Gastrocnemius medialis (tissue), 4 donors: ENCODE results near the gene VPS37C. TPM values are rescaled to one million over a fixed set of nuclear protein-coding genes. Genes with fewer than 3 reads are reported as not detected.

Source experiments
- ATAC-seq, 2 donors: fragments of 150-250 bp; one replicate each; pipeline ENCODE4 v1.9.1; 2016
- DNase-seq, 2 donors: peaks; one replicate each; pipeline ENCODE4 v3.0.0-alpha.2; 2019
- H3K27ac ChIP-seq, 4 donors: fragments of 200-600 bp; sonication (generic); 1 replicate in 1 of 4; 2 replicates in 3 of 4; pipeline ENCODE4 v1.5.1; 2016 to 2018; ENCODE audit warnings: mild to moderate bottlenecking in 2 of 4, moderate library complexity in 1 of 4
- H3K27me3 ChIP-seq, 3 donors: fragments of 200-600 bp; sonication (generic) in 2 of 3; 1 replicate in 1 of 3; 2 replicates in 2 of 3; pipeline versions ENCODE4 v1.5.1 to v1.6.0; 2016 to 2019; ENCODE audit warnings: mild to moderate bottlenecking in 1 of 3, moderate library complexity in 1 of 3
- H3K36me3 ChIP-seq, 2 donors: fragments of 200-600 bp; sonication (generic) in 1 of 2; one replicate each; pipeline ENCODE4 v1.5.1; 2017 to 2018
- H3K4me1 ChIP-seq, 2 donors: fragments of 200-600 bp; sonication (generic) in 1 of 2; one replicate each; pipeline ENCODE4 v1.5.1; 2016 to 2017; ENCODE audit warnings: mild to moderate bottlenecking in 2 of 2
- H3K4me3 ChIP-seq, 4 donors: fragments of 200-600 bp; sonication (generic) in 3 of 4; 1 replicate in 1 of 4; 2 replicates in 3 of 4; pipeline ENCODE4 v1.5.1; 2016 to 2019; ENCODE audit warnings: mild to moderate bottlenecking in 2 of 4
- H3K9me3 ChIP-seq, 3 donors: fragments of 200-600 bp; sonication (generic) in 2 of 3; 1 replicate in 1 of 3; 2 replicates in 2 of 3; pipeline ENCODE4 v1.5.1; 2016 to 2019
- POLR2A ChIP-seq, 2 donors: fragments of 450-650 bp; IDR thresholded peaks; one replicate each; pipeline ENCODE4 v1.6.1; 2017; ENCODE audit warnings: antibody characterized with exemption in 2 of 2, mild to moderate bottlenecking in 2 of 2, moderate library complexity in 2 of 2
- in situ Hi-C, 4 donors: fragments of 200-750 bp; cut with MboI; loops; one replicate each; pipeline versions ENCODE4 v1.15.0 to v1.8.0; 2017; ENCODE audit warnings: low sequenced_read_pairs in 4 of 4
- intact Hi-C: fragments of 100-400 bp; cut with DNase I; formaldehyde crosslinking; loops from one replicate; pipeline ENCODE4 v1.15.1; 2023; ENCODE audit warnings: low total_unique reads
- total RNA-seq, 4 donors: library from RNA; depleted of rRNA; stranded (reverse); fragments of >200 nt; gene quantifications; one replicate each; pipeline versions ENCODE4 v1.1.0 to v1.2.3, GENCODE V29; 2016
- TF ChIP-seq, protein P1 (sequence below), 5 experiments: fragments of 450-650 bp in 3 of 5; fragments of 200-600 bp in 2 of 5; sonication (generic) in 2 of 5; IDR thresholded peaks in 4 of 5; conservative IDR thresholded peaks in 1 of 5; 1 replicate in 4 of 5; 2 replicates in 1 of 5; pipeline ENCODE4 v1.5.1; 2016 to 2019; ENCODE audit warnings: antibody characterized with exemption in 5 of 5, mild to moderate bottlenecking in 3 of 5, moderate library complexity in 3 of 5

VPS37C gene
- total RNA-seq, 4 donors from 2014 or later: 17.7 to 27.1 (median 23.5) TPM

DNA sequence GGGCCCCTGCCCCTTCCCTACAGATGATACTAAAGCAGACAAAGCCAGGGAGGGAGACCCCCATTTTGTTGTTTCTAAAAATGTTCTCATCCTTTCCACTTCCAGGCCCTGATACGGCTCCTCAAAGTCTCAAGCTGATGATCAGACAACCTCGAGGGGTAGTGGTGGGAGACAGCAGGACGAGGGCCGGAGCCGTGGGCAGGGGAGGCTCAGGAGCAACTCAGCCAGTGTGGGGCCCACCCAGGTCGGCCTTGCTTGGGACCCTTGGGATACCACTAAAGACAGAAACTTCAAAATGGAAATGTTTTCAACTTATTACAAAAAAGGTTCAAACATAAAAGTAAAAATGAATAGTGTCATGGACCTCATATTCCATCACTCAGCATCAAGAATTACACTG, 15.2 kb upstream of the VPS37C start:
- no peak for ATAC-seq
- in situ Hi-C loops: loop anchor here in 3 of 4 donors (25.0 kb wide), 2 partner anchors 139 to 339 kb away; partner anchors contain the start of gene CCDC86 (in 3 of the 3)

DNA sequence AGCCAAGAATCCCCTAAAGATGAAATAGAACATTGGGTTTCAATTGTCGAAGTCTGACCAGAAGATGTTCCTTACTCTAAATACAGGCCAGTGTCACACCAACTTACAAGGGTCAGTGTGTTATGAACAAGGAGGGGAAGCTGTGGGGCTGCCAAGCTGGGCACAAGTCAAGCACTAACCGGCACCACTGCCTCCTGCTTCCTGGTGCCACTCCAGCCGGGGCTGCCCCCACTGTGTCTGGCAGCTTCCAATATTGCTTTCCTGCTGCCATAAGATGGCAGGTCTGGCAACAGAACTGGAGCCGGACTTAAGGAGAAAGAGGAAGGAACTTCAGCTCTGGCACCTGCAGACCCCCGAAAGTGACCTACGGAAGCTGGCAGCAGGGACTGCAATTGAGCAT, 13.7 kb upstream of the VPS37C start:
- in situ Hi-C loops (loop anchor here in 3 of 4 donors (25.0 kb wide), 3 partner anchors 138 to 338 kb away; partner anchors contain the start of genes CCDC86 (in 3 of the 3), PRPF19 (in 1 of the 3), TMEM109 (in 1 of the 3) and TMEM132A (in 1 of the 3)), intact Hi-C loops (no loop called here)
- TF ChIP-seq, protein P1, sequence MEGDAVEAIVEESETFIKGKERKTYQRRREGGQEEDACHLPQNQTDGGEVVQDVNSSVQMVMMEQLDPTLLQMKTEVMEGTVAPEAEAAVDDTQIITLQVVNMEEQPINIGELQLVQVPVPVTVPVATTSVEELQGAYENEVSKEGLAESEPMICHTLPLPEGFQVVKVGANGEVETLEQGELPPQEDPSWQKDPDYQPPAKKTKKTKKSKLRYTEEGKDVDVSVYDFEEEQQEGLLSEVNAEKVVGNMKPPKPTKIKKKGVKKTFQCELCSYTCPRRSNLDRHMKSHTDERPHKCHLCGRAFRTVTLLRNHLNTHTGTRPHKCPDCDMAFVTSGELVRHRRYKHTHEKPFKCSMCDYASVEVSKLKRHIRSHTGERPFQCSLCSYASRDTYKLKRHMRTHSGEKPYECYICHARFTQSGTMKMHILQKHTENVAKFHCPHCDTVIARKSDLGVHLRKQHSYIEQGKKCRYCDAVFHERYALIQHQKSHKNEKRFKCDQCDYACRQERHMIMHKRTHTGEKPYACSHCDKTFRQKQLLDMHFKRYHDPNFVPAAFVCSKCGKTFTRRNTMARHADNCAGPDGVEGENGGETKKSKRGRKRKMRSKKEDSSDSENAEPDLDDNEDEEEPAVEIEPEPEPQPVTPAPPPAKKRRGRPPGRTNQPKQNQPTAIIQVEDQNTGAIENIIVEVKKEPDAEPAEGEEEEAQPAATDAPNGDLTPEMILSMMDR (IDR thresholded peaks at IDR 0.05 in 4 of 5, conservative IDR thresholded peaks at IDR 0.05 in 1 of 5): no peak
- TF ChIP-seq POLR2A (IDR thresholded peaks at IDR 0.05): no peak
- H3K4me1 ChIP-seq: no peaks in the 10 kb centered on the region
- no peaks in the 10 kb centered on the region for H3K27me3 ChIP-seq
- DNase-seq: no peak
- H3K27ac ChIP-seq: no peak overlapping the region
- no peaks in the 10 kb centered on the region for H3K9me3 ChIP-seq
- ATAC-seq: no peak
- H3K36me3 ChIP-seq: no peaks in the 10 kb centered on the region
- no peak overlapping the region for H3K4me3 ChIP-seq

More for the DNA sequence above, 15.2 kb upstream of the VPS37C start:
- Histone ChIP-seq H3K36me3 (no peaks in the 10 kb centered on the region), H3K4me3 (no peak overlapping the region), H3K4me1 (no peaks in the 10 kb centered on the region), H3K9me3 (no peaks in the 10 kb centered on the region), H3K27ac (no peak overlapping the region), H3K27me3 (no peaks in the 10 kb centered on the region)
- no peak for TF ChIP-seq POLR2A (IDR thresholded peaks at IDR 0.05)
- TF ChIP-seq, protein P1 (IDR thresholded peaks at IDR 0.05 in 4 of 5, conservative IDR thresholded peaks at IDR 0.05 in 1 of 5): no peak
- intact Hi-C loops: no loop called here
- DNase-seq: no peak

DNA sequence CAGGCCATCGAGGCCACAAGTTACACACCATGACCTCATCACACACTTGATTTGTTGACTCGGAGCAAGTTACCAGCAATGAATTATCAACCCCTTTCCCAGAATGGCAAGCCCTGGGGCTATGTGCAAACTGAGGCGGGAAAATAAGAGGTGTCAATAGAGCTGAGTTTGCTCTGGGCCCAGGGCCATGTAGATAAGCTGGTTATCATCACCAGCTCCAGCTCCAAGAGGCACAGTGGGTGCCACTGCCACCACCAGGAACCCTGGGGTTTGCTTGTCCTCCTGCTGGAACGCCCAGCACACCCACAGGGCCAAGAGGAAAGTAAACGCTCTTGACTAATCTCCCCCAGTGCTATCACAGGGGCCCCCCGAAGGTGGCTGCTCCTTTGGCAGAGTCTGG, 13.0 kb upstream of the VPS37C start:
- Histone ChIP-seq H3K27me3 (no peaks in the 10 kb centered on the region), H3K4me1 (no peaks in the 10 kb centered on the region), H3K9me3 (no peaks in the 10 kb centered on the region), H3K27ac (no peak overlapping the region), H3K4me3 (no peak overlapping the region), H3K36me3 (no peaks in the 10 kb centered on the region)
- TF ChIP-seq, protein P1 (IDR thresholded peaks at IDR 0.05 in 4 of 5, conservative IDR thresholded peaks at IDR 0.05 in 1 of 5): no peak
- DNase-seq (no peak), ATAC-seq (no peak)
- in situ Hi-C loops: loop anchor here in 1 of 4 donors (25.0 kb wide), 1 partner anchor 262 kb away; the partner anchor contains the start of genes PRPF19, TMEM109 and TMEM132A
- intact Hi-C loops: no loop called here

DNA sequence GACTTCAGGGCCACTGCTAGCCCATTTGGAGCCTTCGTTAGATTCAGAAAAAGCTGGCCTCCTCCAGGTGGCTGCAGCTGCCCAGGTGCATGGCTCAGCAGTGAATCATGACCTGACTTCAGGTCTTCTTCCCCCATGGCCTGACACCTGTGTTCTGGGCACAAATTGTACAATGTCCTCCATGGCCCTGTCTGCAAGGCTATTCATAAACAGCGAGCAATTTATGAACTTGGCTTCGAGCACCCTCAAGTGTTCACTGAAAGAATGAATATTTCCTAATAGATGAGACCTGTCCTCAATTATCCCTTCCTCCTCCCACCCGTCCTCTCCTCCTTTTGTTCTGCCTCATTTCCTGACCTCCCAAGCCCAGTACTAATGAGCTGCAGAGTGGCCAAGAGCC, 12.2 kb upstream of the VPS37C start:
- in situ Hi-C loops (loop anchor here in 1 of 4 donors (25.0 kb wide), 1 partner anchor 261 kb away; the partner anchor contains the start of genes PRPF19, TMEM109 and TMEM132A), intact Hi-C loops (no loop called here)
- no peaks in the 10 kb centered on the region for H3K4me1 ChIP-seq
- no peak for TF ChIP-seq POLR2A (IDR thresholded peaks at IDR 0.05)
- TF ChIP-seq, protein P1 (IDR thresholded peaks at IDR 0.05 in 4 of 5, conservative IDR thresholded peaks at IDR 0.05 in 1 of 5): no peak
- no peak overlapping the region for H3K27ac ChIP-seq
- DNase-seq (no peak), ATAC-seq (peak in 1 of 2 donors; percentile 26)
- H3K27me3 ChIP-seq: peaks cover 0 to 2% (median 0%) of the 10 kb centered on the region in 3 donors
- H3K9me3 ChIP-seq: no peaks in the 10 kb centered on the region
- no peaks in the 10 kb centered on the region for H3K36me3 ChIP-seq
- H3K4me3 ChIP-seq: no peak overlapping the region
